WI38 (cell line): Measurements from ENCODE around the gene NCOA6.

Experiments used
- H3K4me3 ChIP-seq: 2 replicates; pipeline ENCODE4 v1.5.1; 2011; ENCODE audit warnings: low read depth, mild to moderate bottlenecking, control low read depth, low read length
- CTCF ChIP-seq: IDR thresholded peaks from 2 replicates; pipeline ENCODE4 v1.5.1; 2012; ENCODE audit warnings: low read depth, mild to moderate bottlenecking, control low read depth, low read length

NCOA6 gene

DNA sequence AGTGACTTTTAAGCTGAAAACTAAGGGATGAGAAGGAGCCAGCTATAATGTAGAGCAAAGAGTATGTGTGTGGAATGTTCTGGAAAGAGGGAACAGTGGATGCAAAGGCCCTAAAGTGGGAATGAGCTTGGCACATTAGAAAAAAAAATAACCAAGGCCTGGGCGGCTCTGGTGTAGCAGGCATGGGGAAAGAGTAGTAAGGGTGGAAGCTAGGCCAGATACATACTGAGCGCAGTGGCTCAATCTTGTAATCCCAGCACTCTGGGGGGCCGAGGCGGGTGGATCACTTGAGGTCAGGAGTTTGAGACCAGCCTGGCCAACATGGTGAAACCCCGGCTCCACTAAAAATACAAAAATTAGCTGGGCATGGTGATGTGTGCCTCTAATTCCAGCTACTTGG, 38.8 kb upstream of the NCOA6 start:
- TF ChIP-seq CTCF = no peak
- H3K4me3 ChIP-seq = no peak overlapping the region

DNA sequence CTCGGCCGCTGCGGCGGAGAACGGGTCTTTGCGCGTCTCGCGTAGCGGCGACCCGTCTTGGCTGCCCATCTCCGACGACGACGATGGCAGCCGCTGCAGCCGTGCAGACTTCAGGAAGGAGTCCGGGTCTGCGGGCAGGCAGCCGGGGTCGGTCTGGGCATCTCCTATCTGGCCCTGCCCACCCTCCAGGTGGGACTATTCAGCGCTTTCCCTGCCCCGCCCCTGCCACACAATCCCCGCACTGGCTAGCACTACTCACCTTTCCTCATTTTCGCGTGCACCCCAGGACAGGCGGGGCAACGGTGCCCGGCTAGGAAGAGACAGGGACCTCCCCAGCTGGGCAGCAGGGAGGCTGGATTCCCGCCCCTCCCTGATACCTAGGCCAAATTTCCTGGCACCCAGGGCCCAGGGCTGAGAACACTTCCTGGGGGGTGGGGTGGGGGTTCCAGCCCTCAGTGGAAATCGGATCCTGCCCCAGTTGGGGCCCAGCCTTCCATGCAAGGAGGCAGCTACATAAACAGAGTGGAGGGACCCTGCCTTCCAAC, 38.0 kb upstream of the NCOA6 start:
- no peak overlapping the region for H3K4me3 ChIP-seq
- no peak for TF ChIP-seq CTCF

DNA sequence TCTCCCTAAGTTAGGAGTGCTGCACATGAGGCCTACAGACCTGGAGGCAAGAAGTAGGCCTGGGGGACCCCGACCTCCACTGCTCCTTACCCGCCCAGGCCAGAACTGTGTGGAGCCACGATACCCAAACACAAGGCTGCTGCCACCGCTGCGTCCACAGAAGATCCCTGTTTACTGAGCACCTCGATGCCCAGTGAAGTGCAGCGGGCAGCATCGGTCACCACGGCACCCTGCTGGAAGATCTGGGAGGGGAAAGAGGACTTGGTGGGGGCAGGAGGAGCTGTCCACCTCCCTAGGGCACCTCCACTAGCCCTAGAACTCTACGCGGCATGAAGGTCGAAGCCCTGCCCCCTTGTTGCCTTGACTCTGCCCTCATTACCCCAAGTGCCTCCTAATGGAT, 37.3 kb upstream of the NCOA6 start:
- TF ChIP-seq CTCF = no peak

DNA sequence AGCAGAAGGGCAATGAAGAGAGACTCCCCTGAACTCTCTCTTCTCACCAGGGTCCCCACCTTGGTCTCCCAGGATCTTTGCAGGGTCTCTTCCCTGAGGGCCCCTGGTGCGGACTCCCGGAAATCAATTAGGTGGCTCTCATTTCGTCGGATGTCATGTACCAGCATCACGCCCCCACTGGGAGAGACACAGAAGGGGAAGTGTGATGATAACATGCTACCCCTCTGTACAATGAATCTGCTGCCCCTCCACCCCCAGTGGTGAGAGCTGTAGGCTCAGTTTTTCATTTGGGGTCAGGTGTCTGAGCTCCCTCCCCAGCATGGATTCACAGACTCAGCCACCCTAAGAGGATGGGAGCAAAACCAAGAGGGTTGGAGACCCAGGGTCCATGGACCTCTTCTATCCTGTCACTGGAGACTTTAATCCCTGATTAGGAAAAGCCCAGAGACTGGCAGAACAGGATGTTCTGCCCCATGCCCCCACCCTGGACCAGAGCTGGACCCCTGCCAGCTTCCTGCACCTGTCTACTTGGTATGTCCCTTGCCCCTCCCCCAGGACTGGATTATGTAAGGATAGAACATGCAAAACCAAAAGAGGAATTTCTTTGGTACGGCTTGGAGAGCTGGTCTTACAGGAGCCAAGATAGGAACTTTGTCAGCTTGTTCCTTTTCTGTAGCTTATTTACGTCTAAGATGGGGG, 36.1 kb upstream of the NCOA6 start:
- H3K4me3 ChIP-seq = no peak overlapping the region
- no peak for TF ChIP-seq CTCF

More for the DNA sequence above, 37.3 kb upstream of the NCOA6 start:
- no peak overlapping the region for H3K4me3 ChIP-seq

DNA sequence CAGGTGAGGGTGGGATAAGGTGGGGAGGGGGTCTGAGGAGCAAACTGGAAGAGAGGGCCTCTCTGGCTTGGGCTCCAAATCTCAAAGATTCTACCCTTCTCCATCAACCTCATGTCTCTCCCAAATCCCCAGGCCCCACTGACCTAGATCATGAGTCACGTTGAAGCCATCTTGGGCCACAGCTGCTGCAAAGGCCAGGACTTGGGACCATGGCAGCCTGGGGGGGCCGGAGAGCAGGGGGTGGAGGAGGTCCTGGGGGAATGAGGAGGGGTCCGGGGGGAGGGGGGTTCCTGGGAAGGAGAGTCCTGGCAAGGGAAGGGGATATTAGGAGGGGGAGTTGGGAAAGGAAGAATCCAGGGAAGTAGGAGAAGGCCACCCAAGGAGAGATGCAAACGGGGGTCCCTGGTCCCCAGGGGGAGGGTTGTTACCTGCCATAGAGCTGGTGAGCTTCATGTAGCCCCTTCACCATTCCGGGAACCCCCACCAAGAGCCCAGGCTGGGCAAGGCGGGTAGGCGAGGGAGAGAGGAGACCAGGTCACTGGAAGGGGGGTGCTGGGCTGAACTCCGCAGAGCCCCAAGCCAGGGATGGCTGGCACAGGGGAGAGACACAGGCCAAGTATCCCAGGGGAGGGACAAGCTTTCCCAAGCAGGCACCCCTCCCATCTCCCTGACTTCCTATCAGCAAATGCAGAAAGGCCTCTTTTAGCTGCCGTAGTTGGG, 34.5 kb upstream of the NCOA6 start:
- TF ChIP-seq CTCF = no peak
- no peak overlapping the region for H3K4me3 ChIP-seq

GRCh38 chr20:34859367-34859766, 33.9 kb upstream of the NCOA6 start:
- TF ChIP-seq CTCF = no peak
- no peak overlapping the region for H3K4me3 ChIP-seq

DNA sequence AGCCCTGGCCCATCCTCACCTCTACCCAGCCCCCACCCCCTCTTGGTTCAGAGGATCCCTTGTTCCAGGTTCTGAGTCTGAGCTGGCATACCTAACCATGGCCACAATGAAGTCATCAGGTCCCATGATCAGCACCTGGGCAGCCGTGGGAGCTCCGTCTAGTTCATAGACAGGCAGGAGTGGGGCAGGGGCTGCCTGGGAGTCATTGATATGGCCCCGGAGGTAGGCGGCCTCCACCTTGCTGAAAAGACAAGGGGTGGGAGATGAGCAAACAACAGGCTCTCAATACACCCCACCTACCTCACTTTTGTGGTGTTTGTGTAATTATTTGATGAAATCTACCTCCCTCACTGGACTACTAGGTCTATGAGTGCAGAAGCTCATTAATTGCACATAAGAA, 26.8 kb upstream of the NCOA6 start:
- TF ChIP-seq CTCF = no peak
- H3K4me3 ChIP-seq = no peak overlapping the region
